HepG2 (cell line): Measurements from ENCODE around the gene CRAT. TPM values are rescaled to one million over a fixed set of nuclear protein-coding genes. Genes with fewer than 3 reads are reported as not detected.

Experiments
- AGO2 ChIP-seq: fragments of 200-400 bp; formaldehyde crosslinking; optimal IDR thresholded peaks from 2 replicates; pipeline ENCODE3; 2017; ENCODE audit warnings: mild to moderate bottlenecking, low read depth, low read length, moderate library complexity
- AKAP8 ChIP-seq: sonication (generic); formaldehyde crosslinking; IDR thresholded peaks from 2 replicates; pipeline ENCODE4 v1.5.1; 2020; ENCODE audit warnings: mild to moderate bottlenecking, missing genetic modification reagents
- CAMTA2 ChIP-seq: sonication (generic); formaldehyde crosslinking; IDR thresholded peaks from 2 replicates; pipeline ENCODE4 v1.4.0; 2020; ENCODE audit warnings: mild to moderate bottlenecking, missing genetic modification reagents, borderline replicate concordance
- CC2D1A ChIP-seq: sonication (generic); formaldehyde crosslinking; IDR thresholded peaks from 2 replicates; pipeline ENCODE4 v1.8.1; 2023; ENCODE audit warnings: mild to moderate bottlenecking, missing genetic modification reagents
- DPF2 ChIP-seq: sonication (generic); formaldehyde crosslinking; IDR thresholded peaks from 2 replicates; pipeline ENCODE4 v1.4.0; 2020; ENCODE audit warnings: mild to moderate bottlenecking, low read depth, missing genetic modification reagents, borderline replicate concordance
- ELF3 ChIP-seq: IDR thresholded peaks from 2 replicates; pipeline ENCODE4 v1.6.1; 2016; ENCODE audit warnings: missing genetic modification reagents, missing compliant biosample characterization
- GZF1 ChIP-seq: sonication (generic); formaldehyde crosslinking; IDR thresholded peaks from 2 replicates; pipeline ENCODE4 v1.5.1; 2020; ENCODE audit warnings: mild to moderate bottlenecking, missing genetic modification reagents
- HCFC1 ChIP-seq: fragments of 150-350 bp; IDR thresholded peaks from 2 replicates; pipeline ENCODE4 v1.6.1; 2014; ENCODE audit warnings: low read depth, low read length
- HNRNPL ChIP-seq: fragments of 200-400 bp; formaldehyde crosslinking; IDR thresholded peaks from 2 replicates; pipeline ENCODE4 v1.6.1; 2017; ENCODE audit warnings: mild to moderate bottlenecking, low read depth, low read length
- HNRNPLL ChIP-seq: fragments of 200-400 bp; formaldehyde crosslinking; IDR thresholded peaks from 2 replicates; pipeline ENCODE4 v1.6.1; 2017; ENCODE audit warnings: mild to moderate bottlenecking, low read depth, low read length; ENCODE audit not compliant: poor library complexity, severe bottlenecking
- JUND ChIP-seq: sonication (generic); formaldehyde crosslinking; IDR thresholded peaks from 2 replicates; pipeline ENCODE4 v1.8.0; 2022; ENCODE audit warnings: mild to moderate bottlenecking, missing genetic modification reagents
- KDM4B ChIP-seq: sonication (generic); formaldehyde crosslinking; IDR thresholded peaks from 2 replicates; pipeline ENCODE4 v1.4.0; 2020; ENCODE audit warnings: missing genetic modification reagents
- KLF9 ChIP-seq: IDR thresholded peaks from 2 replicates; pipeline ENCODE4 v1.6.1; 2016; ENCODE audit warnings: low read depth
- NFATC3 ChIP-seq: sonication (generic); formaldehyde crosslinking; IDR thresholded peaks from 2 replicates; pipeline ENCODE4 v1.5.1; 2020; ENCODE audit warnings: mild to moderate bottlenecking, missing genetic modification reagents
- ONECUT2 ChIP-seq: sonication (generic); formaldehyde crosslinking; IDR thresholded peaks from 2 replicates; pipeline ENCODE4 v1.4.0; 2020; ENCODE audit warnings: missing genetic modification reagents
- PPARG ChIP-seq: conservative IDR thresholded peaks from 2 replicates; pipeline ENCODE4 v1.6.1; 2016; ENCODE audit warnings: missing biosample characterization, missing genetic modification reagents
- RXRB ChIP-seq: IDR thresholded peaks from 2 replicates; pipeline ENCODE4 v1.6.1; 2016; ENCODE audit warnings: borderline replicate concordance, missing genetic modification reagents, missing compliant biosample characterization
- SOX6 ChIP-seq, 2 experiments: fragments of 450-650 bp in 1 of 2; sonication (generic) in 1 of 2; formaldehyde crosslinking in 1 of 2; IDR thresholded peaks; 2 replicates each; pipeline versions ENCODE4 v1.4.0 to v1.6.1; 2017 to 2020; ENCODE audit warnings: antibody characterized with exemption in 1 of 2, mild to moderate bottlenecking in 1 of 2, missing genetic modification reagents in 1 of 2
- SPEN ChIP-seq: sonication (generic); formaldehyde crosslinking; IDR thresholded peaks from 2 replicates; pipeline ENCODE4 v1.5.1; 2020; ENCODE audit warnings: low read depth, mild to moderate bottlenecking, missing genetic modification reagents
- ZBTB38 ChIP-seq: sonication (generic); formaldehyde crosslinking; IDR thresholded peaks from 2 replicates; pipeline ENCODE4 v1.5.1; 2020; ENCODE audit warnings: mild to moderate bottlenecking, missing genetic modification reagents
- ZNF180 ChIP-seq: sonication (generic); formaldehyde crosslinking; IDR thresholded peaks from 2 replicates; pipeline ENCODE4 v1.4.0; 2020; ENCODE audit warnings: low read depth, missing genetic modification reagents, borderline replicate concordance
- ZNF235 ChIP-seq: sonication (generic); formaldehyde crosslinking; IDR thresholded peaks from 2 replicates; pipeline ENCODE4 v1.8.1; 2023; ENCODE audit warnings: mild to moderate bottlenecking, missing genetic modification reagents, borderline replicate concordance
- ZNF256 ChIP-seq: sonication (generic); formaldehyde crosslinking; conservative IDR thresholded peaks from 2 replicates; pipeline ENCODE4 v1.4.0; 2020; ENCODE audit warnings: missing genetic modification reagents
- ZNF333 ChIP-seq: sonication (generic); formaldehyde crosslinking; IDR thresholded peaks from 2 replicates; pipeline ENCODE4 v1.4.0; 2020; ENCODE audit warnings: mild to moderate bottlenecking, missing genetic modification reagents, borderline replicate concordance
- ZNF570 ChIP-seq: sonication (generic); formaldehyde crosslinking; IDR thresholded peaks from 2 replicates; pipeline ENCODE4 v1.4.0; 2020; ENCODE audit warnings: mild to moderate bottlenecking, missing genetic modification reagents, borderline replicate concordance
- ZNF773 ChIP-seq: sonication (generic); formaldehyde crosslinking; IDR thresholded peaks from 2 replicates; pipeline ENCODE4 v1.4.0; 2020; ENCODE audit warnings: missing genetic modification reagents, borderline replicate concordance
- polyA plus RNA-seq, 8 experiments: library from polyadenylated mRNA; depleted of rRNA in 3 of 8; stranded (reverse) in 7 of 8; unstranded in 1 of 8; fragments of >200 nt; fragmentation: Illumina TruSeq in 4 of 8; extraction: Trizol in 4 of 8; gene quantifications; 2 replicates each; pipeline versions ENCODE4 v1.2.1 to v1.2.3, GENCODE V29; 2011 to 2016; ENCODE audit warnings: low read depth in 4 of 8, missing spikeins in 1 of 8, mixed read lengths in 1 of 8; ENCODE audit not compliant: insufficient read depth in 1 of 8
- total RNA-seq, 5 experiments: library from RNA; depleted of rRNA; stranded (reverse); fragments of >200 nt; fragmentation: Illumina TruSeq; extraction: Trizol; gene quantifications; 2 replicates each; pipeline ENCODE4 v1.2.3, GENCODE V29; 2016; ENCODE audit warnings: low read depth in 1 of 5
- TF ChIP-seq, protein P1 (sequence below): sonication (generic); formaldehyde crosslinking; IDR thresholded peaks from 2 replicates; pipeline ENCODE4 v1.4.0; 2020; ENCODE audit warnings: mild to moderate bottlenecking, missing genetic modification reagents
- TF ChIP-seq, protein P2 (sequence below): sonication (generic); formaldehyde crosslinking; IDR thresholded peaks from 2 replicates; pipeline ENCODE4 v1.4.0; 2020; ENCODE audit warnings: missing genetic modification reagents, borderline replicate concordance

Gene CRAT
- total and polyA plus RNA-seq, 2 of the 13 experiments (the other 11 are each of a cell fraction or from before 2014, with no cell fraction given) = 26.1 to 26.6 TPM

DNA sequence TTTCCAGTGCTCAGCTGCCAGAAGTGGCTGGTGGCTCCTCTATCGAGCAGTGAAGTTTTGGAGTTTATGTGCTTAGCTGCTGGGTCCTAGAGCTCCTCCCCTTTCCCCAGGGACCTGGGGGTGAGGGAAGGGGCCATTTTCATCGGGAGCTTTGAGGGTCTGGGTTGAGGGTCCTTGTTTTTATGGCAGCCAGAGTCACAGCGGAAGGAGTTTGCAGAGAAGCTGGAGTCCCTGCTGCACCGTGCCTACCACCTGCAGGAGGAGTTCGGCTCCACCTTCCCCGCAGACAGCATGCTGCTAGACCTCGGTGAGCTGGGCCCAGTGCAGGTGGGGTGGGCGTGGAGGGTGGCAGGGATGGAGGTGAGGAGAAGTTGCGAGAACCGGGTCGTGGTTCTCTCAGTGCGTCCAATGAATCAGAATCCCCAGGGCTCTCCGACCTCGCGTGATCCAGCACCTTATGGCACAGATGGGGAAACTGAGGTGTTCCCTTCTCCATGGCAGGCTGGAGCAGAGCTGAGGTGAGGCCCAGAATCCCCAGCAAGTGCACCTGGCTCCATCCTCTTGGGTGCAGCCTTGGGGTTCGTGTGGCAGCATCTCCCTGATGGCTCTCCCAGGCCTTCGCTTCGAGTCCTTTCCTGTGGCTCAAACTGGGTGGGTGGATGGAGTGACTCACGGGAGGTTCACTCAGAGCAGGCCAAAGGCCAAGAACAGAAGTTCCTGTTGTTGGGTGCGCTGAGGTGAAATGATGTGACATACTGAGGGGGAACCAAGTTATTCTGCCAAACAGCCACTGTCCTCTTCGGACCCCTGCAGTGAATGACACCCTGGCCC lies 51.4 kb downstream of the CRAT start (continued):
- TF ChIP-seq, protein P1, sequence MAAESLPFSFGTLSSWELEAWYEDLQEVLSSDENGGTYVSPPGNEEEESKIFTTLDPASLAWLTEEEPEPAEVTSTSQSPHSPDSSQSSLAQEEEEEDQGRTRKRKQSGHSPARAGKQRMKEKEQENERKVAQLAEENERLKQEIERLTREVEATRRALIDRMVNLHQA (CRISPR knock-in tag) = no peak
- TF ChIP-seq ZNF180 (CRISPR knock-in tag) = no peak
- TF ChIP-seq PPARG (CRISPR knock-in tag) = peak; percentile 54; the same call in 1 of the 2 replicates
- TF ChIP-seq GZF1 (CRISPR knock-in tag) = no peak
- 0 out of 2 replicates have a peak, but pooled peaks have one; percentile 63 for TF ChIP-seq ZNF333 (CRISPR knock-in tag)
- no peak for TF ChIP-seq ZNF570 (CRISPR knock-in tag)
- 0 out of 2 replicates have a peak, but pooled peaks have one; percentile 21 for TF ChIP-seq SPEN (CRISPR knock-in tag)
- TF ChIP-seq AKAP8 (CRISPR knock-in tag) = no peak
- TF ChIP-seq ZBTB38 = peak; percentile 13; the same call in 1 of the 2 replicates
- TF ChIP-seq RXRB = peak; percentile 7; the same call in 1 of the 2 replicates
- no peak for TF ChIP-seq ZNF773
- TF ChIP-seq ZNF256 (CRISPR knock-in tag) = no peak
- no peak for TF ChIP-seq CC2D1A (CRISPR knock-in tag)
- no peak for TF ChIP-seq ELF3 (CRISPR knock-in tag)
- no peak for TF ChIP-seq HNRNPL
- no peak for TF ChIP-seq KLF9 (CRISPR knock-in tag)
- no peak for TF ChIP-seq ZNF235
- no peak for TF ChIP-seq JUND
- peak; percentile 6 for TF ChIP-seq AGO2
- no peak for TF ChIP-seq DPF2
- no peak for TF ChIP-seq KDM4B (CRISPR knock-in tag)
- TF ChIP-seq ONECUT2 = no peak
- no peak for TF ChIP-seq HNRNPLL
- TF ChIP-seq CAMTA2 (CRISPR knock-in tag) = 0 out of 2 replicates have a peak, but pooled peaks have one; percentile 57
- no peak for TF ChIP-seq SOX6 (IDR thresholded peaks at IDR 0.05)
- TF ChIP-seq SOX6 (CRISPR knock-in tag; IDR thresholded peaks at IDR 0.05) = 0 out of 2 replicates have a peak, but pooled peaks have one; percentile 15
- TF ChIP-seq HCFC1 = no peak
- no peak for TF ChIP-seq NFATC3 (CRISPR knock-in tag)
- TF ChIP-seq, protein P2, sequence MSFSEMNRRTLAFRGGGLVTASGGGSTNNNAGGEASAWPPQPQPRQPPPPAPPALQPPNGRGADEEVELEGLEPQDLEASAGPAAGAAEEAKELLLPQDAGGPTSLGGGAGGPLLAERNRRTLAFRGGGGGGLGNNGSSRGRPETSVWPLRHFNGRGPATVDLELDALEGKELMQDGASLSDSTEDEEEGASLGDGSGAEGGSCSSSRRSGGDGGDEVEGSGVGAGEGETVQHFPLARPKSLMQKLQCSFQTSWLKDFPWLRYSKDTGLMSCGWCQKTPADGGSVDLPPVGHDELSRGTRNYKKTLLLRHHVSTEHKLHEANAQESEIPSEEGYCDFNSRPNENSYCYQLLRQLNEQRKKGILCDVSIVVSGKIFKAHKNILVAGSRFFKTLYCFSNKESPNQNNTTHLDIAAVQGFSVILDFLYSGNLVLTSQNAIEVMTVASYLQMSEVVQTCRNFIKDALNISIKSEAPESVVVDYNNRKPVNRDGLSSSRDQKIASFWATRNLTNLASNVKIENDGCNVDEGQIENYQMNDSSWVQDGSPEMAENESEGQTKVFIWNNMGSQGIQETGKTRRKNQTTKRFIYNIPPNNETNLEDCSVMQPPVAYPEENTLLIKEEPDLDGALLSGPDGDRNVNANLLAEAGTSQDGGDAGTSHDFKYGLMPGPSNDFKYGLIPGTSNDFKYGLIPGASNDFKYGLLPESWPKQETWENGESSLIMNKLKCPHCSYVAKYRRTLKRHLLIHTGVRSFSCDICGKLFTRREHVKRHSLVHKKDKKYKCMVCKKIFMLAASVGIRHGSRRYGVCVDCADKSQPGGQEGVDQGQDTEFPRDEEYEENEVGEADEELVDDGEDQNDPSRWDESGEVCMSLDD = no peak
